Motor neuron (in vitro differentiated cells): ENCODE measurements around the gene BNC2. TPM values are rescaled to one million over a fixed set of nuclear protein-coding genes. Genes with fewer than 3 reads are reported as not detected.

Source experiments
- ATAC-seq, 8 experiments: fragments of 200-7000 bp; cut with Tn5 transposase; replicated peaks in 6 of 8; 2 replicates each; pipeline ENCODE4 v1.8.0; 2021; ENCODE audit warnings: mild to moderate bottlenecking in 8 of 8, moderate library complexity in 8 of 8
- H3K27ac ChIP-seq, 2 donors: fragments of 250-450 bp; sonication (Bioruptor Pico); 2 replicates each; pipeline ENCODE4 v1.9.0; 2021; ENCODE audit warnings: antibody characterized with exemption in 2 of 2, mild to moderate bottlenecking in 2 of 2, moderate library complexity in 1 of 2
- H3K4me1 ChIP-seq, 2 donors: fragments of 250-450 bp; sonication (Bioruptor Pico); replicated peaks in 1 of 2; 2 replicates each; pipeline ENCODE4 v1.6.1; 2021; ENCODE audit warnings: antibody characterized with exemption in 2 of 2, mild to moderate bottlenecking in 2 of 2, moderate library complexity in 1 of 2
- H3K4me3 ChIP-seq, 5 donors: fragments of 250-450 bp; sonication (Bioruptor Pico); 2 replicates each; pipeline ENCODE4 v1.9.0; 2021; ENCODE audit warnings: antibody characterized with exemption in 5 of 5, mild to moderate bottlenecking in 5 of 5, moderate library complexity in 4 of 5
- WGBS, 10 experiments: fragments of 450-650 bp; shearing (Covaris generic); methylation state at CpG; one replicate each; pipeline ENCODE4 v1.0.0; 2022; 5-methylcytosine and 5-hydroxymethylcytosine counted together
- in situ Hi-C, 9 experiments: fragments of 400-800 bp; cut with MboI; loops; one replicate each; pipeline ENCODE4 v1.15.0; 2021; ENCODE audit warnings: low sequenced_read_pairs in 9 of 9, low pct_unique_long_range_greater_than_20kb in 2 of 9; ENCODE audit not compliant: unreplicated experiment in 9 of 9
- total RNA-seq, 8 experiments: library from RNA; unstranded; fragments of 300-600 nt; gene quantifications; 2 replicates each; pipeline versions ENCODE4 v1.2.3 to v1.2.4, GENCODE V29; 2022

The BNC2 gene
- total RNA-seq, 8 experiments from 2014 or later = 0.54 to 42.8 (median 4.3) TPM

- in situ Hi-C loops = no loop called here
- H3K27ac ChIP-seq = no peak overlapping the region
- no peak for ATAC-seq
- 90 to 100% (median 100%) methylated on average over 1 to 4 of the region's 4 CpGs; no CpG with 5 or more reads in 1 of the 10 experiments for WGBS, 10 experiments
- H3K4me1 ChIP-seq = peaks cover 0 to 2% of the 10 kb centered on the region in 2 donors
- no peak overlapping the region for H3K4me3 ChIP-seq
These were observed 230.8 kb downstream of the BNC2 start for GRCh38 chr9:16639644-16640043.

- in situ Hi-C loops = no loop called here
- H3K4me1 ChIP-seq = peaks cover 0 to 2% of the 10 kb centered on the region in 2 donors
- 4 to 100% (median 86%) methylated on average over 2 to 5 of the region's 5 CpGs for WGBS, 10 experiments
- no peak overlapping the region for H3K4me3 ChIP-seq
- no peak overlapping the region for H3K27ac ChIP-seq
- ATAC-seq = peak in 3 of 8 experiments; percentile 55 to 86 (median 80)
These were observed 232.6 kb downstream of the BNC2 start for GRCh38 chr9:16637911-16638310.

GRCh38 chr9:16637218-16637617 is 233.3 kb downstream of the BNC2 start:
- in situ Hi-C loops = no loop called here
- WGBS, 10 experiments = 57 to 100% (median 94%) methylated on average over 1 of the region's 1 CpG; no CpG with 5 or more reads in 2 of the 10 experiments
- no peak overlapping the region for H3K27ac ChIP-seq
- peaks cover 0 to 2% of the 10 kb centered on the region in 2 donors for H3K4me1 ChIP-seq
- ATAC-seq = peak in 2 of 8 experiments; percentile 31 to 43
- H3K4me3 ChIP-seq = no peak overlapping the region

GRCh38 chr9:16633794-16634193 is 236.7 kb downstream of the BNC2 start:
- ATAC-seq = no peak
- no peak overlapping the region for H3K4me3 ChIP-seq
- WGBS, 10 experiments = 75 to 100% (median 90%) methylated on average over 1 to 2 of the region's 2 CpGs; no CpG with 5 or more reads in 1 of the 10 experiments
- no peak overlapping the region for H3K27ac ChIP-seq
- H3K4me1 ChIP-seq = peaks cover 0 to 2% of the 10 kb centered on the region in 2 donors
- in situ Hi-C loops = no loop called here

- WGBS, 10 experiments = 11 to 94% (median 90%) methylated on average over 1 to 7 of the region's 7 CpGs; no CpG with 5 or more reads in 3 of the 10 experiments
- Histone ChIP-seq H3K4me1 (peaks cover 23 to 30% of the 10 kb centered on the region in 2 donors), H3K27ac (no peak overlapping the region), H3K4me3 (no peak overlapping the region)
- peak in 2 of 8 experiments; percentile 11 to 52 for ATAC-seq
- in situ Hi-C loops = no loop called here
These were observed 242.1 kb downstream of the BNC2 start for GRCh38 chr9:16628413-16628812.

GRCh38 chr9:16627967-16628366 is 242.5 kb downstream of the BNC2 start:
- WGBS, 10 experiments = 5 to 100% (median 59%) methylated on average over 1 to 6 of the region's 6 CpGs
- in situ Hi-C loops = no loop called here
- ATAC-seq = peak in 3 of 8 experiments; percentile 79 to 88 (median 88)
- no peak overlapping the region for H3K4me3 ChIP-seq
- H3K4me1 ChIP-seq = peaks cover 23 to 30% of the 10 kb centered on the region in 2 donors
- no peak overlapping the region for H3K27ac ChIP-seq

GRCh38 chr9:16627521-16627920 is 242.9 kb downstream of the BNC2 start:
- in situ Hi-C loops = no loop called here
- Histone ChIP-seq H3K27ac (no peak overlapping the region), H3K4me1 (peaks cover 23 to 30% of the 10 kb centered on the region in 2 donors)

GRCh38 chr9:16626577-16627130 is 243.8 kb downstream of the BNC2 start:
- Histone ChIP-seq H3K4me3 (peak overlapping the region in 1 of 5 donors; percentile 1), H3K27ac (no peak overlapping the region), H3K4me1 (peaks cover 23 to 30% of the 10 kb centered on the region in 2 donors)
- 3 to 100% (median 37%) methylated on average over 1 to 12 of the region's 13 CpGs; no CpG with 5 or more reads in 1 of the 10 experiments for WGBS, 10 experiments
- in situ Hi-C loops = no loop called here
- peak; percentile 67 to 99 (median 98) for ATAC-seq

More at GRCh38 chr9:16627521-16627920, 242.9 kb downstream of the BNC2 start:
- ATAC-seq = no peak
- WGBS, 10 experiments = 0 to 90% (median 64%) methylated on average over 1 to 2 of the region's 2 CpGs; no CpG with 5 or more reads in 2 of the 10 experiments
- no peak overlapping the region for H3K4me3 ChIP-seq

GRCh38 chr9:16625811-16626210 is 244.7 kb downstream of the BNC2 start:
- no peak overlapping the region for H3K4me3 ChIP-seq
- H3K4me1 ChIP-seq = peaks cover 23 to 30% of the 10 kb centered on the region in 2 donors
- WGBS, 10 experiments = 78 to 100% (median 100%) methylated on average over 1 of the region's 1 CpG; no CpG with 5 or more reads in 6 of the 10 experiments
- no peak overlapping the region for H3K27ac ChIP-seq
- in situ Hi-C loops = no loop called here
- peak in 1 of 8 experiments; percentile 3 for ATAC-seq

- Histone ChIP-seq H3K4me3 (no peak overlapping the region), H3K4me1 (peaks cover 23 to 30% of the 10 kb centered on the region in 2 donors), H3K27ac (no peak overlapping the region)
- in situ Hi-C loops = no loop called here
- 79 to 100% (median 89%) methylated on average over 1 to 9 of the region's 9 CpGs; no CpG with 5 or more reads in 1 of the 10 experiments for WGBS, 10 experiments
- ATAC-seq = no peak
These were observed 245.3 kb downstream of the BNC2 start for GRCh38 chr9:16625161-16625631.

GRCh38 chr9:16624744-16625117 is 245.7 kb downstream of the BNC2 start:
- WGBS, 10 experiments = 72 to 100% (median 92%) methylated on average over 1 to 3 of the region's 3 CpGs
- H3K4me3 ChIP-seq = no peak overlapping the region
- H3K4me1 ChIP-seq = peaks cover 28 to 35% of the 10 kb centered on the region in 2 donors
- ATAC-seq = no peak
- in situ Hi-C loops = loop anchor here in 2 of 9 experiments (25.0 kb wide), 2 partner anchors 88 to 437 kb away; no protein-coding TSS in a partner anchor
- no peak overlapping the region for H3K27ac ChIP-seq

- Histone ChIP-seq H3K4me3 (no peak overlapping the region), H3K27ac (no peak overlapping the region), H3K4me1 (peaks cover 33 to 40% of the 10 kb centered on the region in 2 donors)
- ATAC-seq = no peak
- in situ Hi-C loops = loop anchor here in 2 of 9 experiments (25.0 kb wide), 2 partner anchors 88 to 437 kb away; no protein-coding TSS in a partner anchor
- 41 to 97% (median 90%) methylated on average over 3 to 6 of the region's 6 CpGs for WGBS, 10 experiments
These were observed 246.3 kb downstream of the BNC2 start for GRCh38 chr9:16623989-16624743.

- no peak for ATAC-seq
- no peak overlapping the region for H3K27ac ChIP-seq
- peaks cover 33 to 37% of the 10 kb centered on the region in 2 donors for H3K4me1 ChIP-seq
- H3K4me3 ChIP-seq = no peak overlapping the region
- in situ Hi-C loops = loop anchor here in 2 of 9 experiments (25.0 kb wide), 2 partner anchors 90 to 435 kb away; no protein-coding TSS in a partner anchor
- WGBS, 10 experiments = 57 to 100% (median 86%) methylated on average over 1 to 3 of the region's 3 CpGs
These were observed 247.9 kb downstream of the BNC2 start for GRCh38 chr9:16622541-16622940.
